Measurements from ENCODE around the gene KLK4. TPM values are rescaled to one million over a fixed set of nuclear protein-coding genes. Genes with fewer than 3 reads are reported as not detected.

The KLK4 gene
- total and polyA plus RNA-seq, 9 of the 15 experiments (the other 6 are each of a cell fraction or from before 2014, with no cell fraction given): not detected

- ATAC-seq (no peak), DNase-seq (ENCODE audit: extremely low read depth in 1 of 4, low spot score in 3 of 4) (no peak), FAIRE-seq (no peak)
- in situ Hi-C loops (cut with MboI) (no loop called here), intact Hi-C loops (cut with micrococcal nuclease) (no loop called here)
- Histone ChIP-seq H3K9me1 (ENCODE audit: control insufficient read depth, insufficient read depth, low read length) (no peaks in the 10 kb centered on the region), H4K20me1 (replicated peaks; ENCODE audit: control insufficient read depth, insufficient read depth, low read length) (no peaks in the 10 kb centered on the region), H2AFZ (ENCODE audit: low read depth, low read length) (no peak overlapping the region), H3K4me1 (replicated peaks in 1 of 2; ENCODE audit: control insufficient read depth in 2 of 2, insufficient read depth in 2 of 2, low read length in 2 of 2) (peaks cover 0 to 2% of the 10 kb centered on the region in 2 experiments; a peak in 1 of 5 replicates), H3K4me2 (ENCODE audit: insufficient read depth, low read length) (no peak overlapping the region), H3K27ac (ENCODE audit: extremely low read depth, low read depth, low read length) (no peak overlapping the region), H3K36me3 (ENCODE audit: control insufficient read depth, insufficient read depth, low read length) (no peaks in the 10 kb centered on the region), H3K4me3 (no peak overlapping the region), H3K9me3 (replicated peaks; ENCODE audit: control insufficient read depth, insufficient read depth, low read depth, low read length) (no peaks in the 10 kb centered on the region), H3K9ac (ENCODE audit: insufficient read depth in 1 of 2, low read depth in 2 of 2, low read length in 2 of 2) (no peak overlapping the region), H3K27me3 (ENCODE audit: control insufficient read depth in 2 of 2, insufficient read depth in 2 of 2, low read length in 2 of 2) (peaks cover 0 to 28% of the 10 kb centered on the region in 2 experiments; a peak in 2 of 5 replicates), H3K79me2 (ENCODE audit: control insufficient read depth, insufficient read depth, low read length) (no peaks in the 10 kb centered on the region)
- ChIA-PET POLR2A (no interaction called here), CTCF (ENCODE audit: low intra/inter-chr PET ratio) (no interaction called here)
- WGBS (ENCODE audit: insufficient coverage, low coverage, missing lambda C conversion rate): 0% methylated on average over 1 of the region's 5 CpGs
- BruUV-seq (replicated peaks): no TSS peak
- TF ChIP-seq SP2 (IDR thresholded peaks at IDR 0.05; ENCODE audit: extremely low read depth, low read depth, low read length, poor library complexity, severe bottlenecking) (no peak), GTF2E2 (tag; IDR thresholded peaks at IDR 0.05) (no peak), RFX5 (IDR thresholded peaks at IDR 0.05; ENCODE audit: low read depth, low read length) (no peak), ZSCAN29 (IDR thresholded peaks at IDR 0.05) (no peak), SETDB1 (IDR thresholded peaks at IDR 0.05; ENCODE audit: low read length) (no peak), ZNF444 (CRISPR knock-in tag; IDR thresholded peaks at IDR 0.05) (no peak), U2AF2 (optimal IDR thresholded peaks at IDR 0.05; ENCODE audit: low read depth, low read length) (no peak), HIVEP1 (CRISPR knock-in tag; IDR thresholded peaks at IDR 0.05) (no peak), NRF1 (conservative IDR thresholded peaks at IDR 0.05 in 1 of 2, IDR thresholded peaks at IDR 0.05 in 1 of 2) (no peak), ZNF436 (CRISPR knock-in tag; IDR thresholded peaks at IDR 0.05) (no peak), FOXA3 (CRISPR knock-in tag; conservative IDR thresholded peaks at IDR 0.05 in 1 of 2, IDR thresholded peaks at IDR 0.05 in 1 of 2) (no peak), DLX4 (CRISPR knock-in tag; IDR thresholded peaks at IDR 0.05) (no peak)
- TF ChIP-seq, protein P1, sequence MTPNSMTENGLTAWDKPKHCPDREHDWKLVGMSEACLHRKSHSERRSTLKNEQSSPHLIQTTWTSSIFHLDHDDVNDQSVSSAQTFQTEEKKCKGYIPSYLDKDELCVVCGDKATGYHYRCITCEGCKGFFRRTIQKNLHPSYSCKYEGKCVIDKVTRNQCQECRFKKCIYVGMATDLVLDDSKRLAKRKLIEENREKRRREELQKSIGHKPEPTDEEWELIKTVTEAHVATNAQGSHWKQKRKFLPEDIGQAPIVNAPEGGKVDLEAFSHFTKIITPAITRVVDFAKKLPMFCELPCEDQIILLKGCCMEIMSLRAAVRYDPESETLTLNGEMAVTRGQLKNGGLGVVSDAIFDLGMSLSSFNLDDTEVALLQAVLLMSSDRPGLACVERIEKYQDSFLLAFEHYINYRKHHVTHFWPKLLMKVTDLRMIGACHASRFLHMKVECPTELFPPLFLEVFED (CRISPR knock-in tag; conservative IDR thresholded peaks at IDR 0.05): no peak
These were observed 20.0 kb downstream of the KLK4 start for GRCh38 chr19:50891253-50891625.

All from K562 (cell line).